ENCODE results near the gene CHIC2. TPM values are rescaled to one million over a fixed set of nuclear protein-coding genes. Genes with fewer than 3 reads are reported as not detected.
A peak's percentile ranks its signal among the peaks of the same experiment; 100 is the strongest.

Gene CHIC2
- total and polyA plus RNA-seq, 3 donors from 2014 or later, result 83.4 to 129 (median 113) TPM

DNA sequence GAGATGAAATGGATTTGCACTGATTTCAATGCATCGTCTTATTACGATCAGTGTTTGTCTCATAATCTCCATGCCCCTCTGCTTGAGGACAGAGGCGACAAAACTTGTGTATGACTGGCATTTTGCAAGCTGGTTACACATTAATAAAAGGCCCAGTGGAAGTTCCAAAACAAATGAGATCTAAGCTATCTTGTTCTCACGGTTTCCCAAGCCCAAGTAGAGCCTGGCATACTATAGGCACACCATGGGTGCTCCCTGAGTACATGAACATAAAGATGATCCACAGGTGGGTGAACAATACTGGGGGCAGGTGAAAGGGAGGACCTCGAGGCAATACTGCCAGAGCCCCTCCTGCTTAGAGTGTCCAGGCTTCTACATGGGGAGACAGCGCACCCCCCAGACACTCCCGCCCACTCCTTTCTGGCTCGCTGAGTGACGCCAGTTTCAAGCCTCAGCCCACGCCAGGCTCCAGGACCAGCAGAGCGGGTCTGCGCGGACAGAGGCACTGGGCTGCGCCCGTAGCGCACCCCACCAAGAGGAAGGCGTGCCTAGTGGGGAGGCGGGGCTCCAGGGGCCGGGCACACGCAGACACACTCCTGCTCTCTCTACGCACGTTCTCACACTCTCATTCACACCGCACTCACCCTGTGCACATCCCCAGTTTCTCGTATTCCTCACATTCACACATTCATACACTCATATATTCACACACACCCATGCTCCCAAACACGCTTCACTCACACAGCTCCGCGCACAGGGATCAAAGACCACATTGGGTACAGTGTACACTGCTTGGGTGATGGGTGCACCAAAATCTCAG is 26.6 kb upstream of the CHIC2 start:
- H3K36me3 ChIP-seq (ENCODE audit: low read depth, missing control alignments), result no peaks in the 10 kb centered on the region
- no peak overlapping the region for H3K27ac ChIP-seq
- H3K27me3 ChIP-seq, result no peaks in the 10 kb centered on the region
- TF ChIP-seq, protein P1, sequence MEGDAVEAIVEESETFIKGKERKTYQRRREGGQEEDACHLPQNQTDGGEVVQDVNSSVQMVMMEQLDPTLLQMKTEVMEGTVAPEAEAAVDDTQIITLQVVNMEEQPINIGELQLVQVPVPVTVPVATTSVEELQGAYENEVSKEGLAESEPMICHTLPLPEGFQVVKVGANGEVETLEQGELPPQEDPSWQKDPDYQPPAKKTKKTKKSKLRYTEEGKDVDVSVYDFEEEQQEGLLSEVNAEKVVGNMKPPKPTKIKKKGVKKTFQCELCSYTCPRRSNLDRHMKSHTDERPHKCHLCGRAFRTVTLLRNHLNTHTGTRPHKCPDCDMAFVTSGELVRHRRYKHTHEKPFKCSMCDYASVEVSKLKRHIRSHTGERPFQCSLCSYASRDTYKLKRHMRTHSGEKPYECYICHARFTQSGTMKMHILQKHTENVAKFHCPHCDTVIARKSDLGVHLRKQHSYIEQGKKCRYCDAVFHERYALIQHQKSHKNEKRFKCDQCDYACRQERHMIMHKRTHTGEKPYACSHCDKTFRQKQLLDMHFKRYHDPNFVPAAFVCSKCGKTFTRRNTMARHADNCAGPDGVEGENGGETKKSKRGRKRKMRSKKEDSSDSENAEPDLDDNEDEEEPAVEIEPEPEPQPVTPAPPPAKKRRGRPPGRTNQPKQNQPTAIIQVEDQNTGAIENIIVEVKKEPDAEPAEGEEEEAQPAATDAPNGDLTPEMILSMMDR (IDR thresholded peaks at IDR 0.05), result no peak
- no peak for TF ChIP-seq POLR2A (IDR thresholded peaks at IDR 0.05)
- intact Hi-C loops (cut with DNase I; ENCODE audit: low total_unique reads), result no loop called here
- 14 to 17% methylated on average over 15 to 27 of the region's 27 CpGs for WGBS, 2 donors
- H3K4me3 ChIP-seq, result peak overlapping the region; percentile 33 to 47
- H3K4me1 ChIP-seq, result no peaks in the 10 kb centered on the region
- no peaks in the 10 kb centered on the region for H3K9me3 ChIP-seq
- peak; percentile 75 for DNase-seq

DNA sequence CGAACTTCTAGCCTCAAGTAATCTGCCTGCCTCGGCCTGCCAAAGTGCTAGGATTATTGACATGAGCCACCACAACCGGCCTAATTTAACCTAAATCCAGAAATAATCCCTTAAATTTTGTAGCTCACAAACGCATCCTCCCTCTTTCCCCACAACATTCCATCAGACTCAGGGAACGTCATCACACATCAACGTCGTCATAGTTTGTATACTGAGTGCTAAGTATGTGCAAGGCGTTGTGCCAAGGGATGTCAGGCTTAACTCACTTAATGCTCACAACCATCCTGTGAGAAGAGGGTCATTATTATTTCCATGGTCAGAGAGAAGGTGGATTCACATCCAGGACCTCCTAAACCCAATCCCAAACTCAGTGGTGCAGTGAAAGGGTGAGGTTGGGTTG is 26.0 kb upstream of the CHIC2 start:
- no peak for DNase-seq
- Histone ChIP-seq H3K4me1 (peaks cover 1% of the 10 kb centered on the region), H3K27me3 (no peaks in the 10 kb centered on the region), H3K27ac (no peak overlapping the region), H3K4me3 (no peak overlapping the region), H3K9me3 (no peaks in the 10 kb centered on the region), H3K36me3 (ENCODE audit: low read depth, missing control alignments) (no peaks in the 10 kb centered on the region)
- TF ChIP-seq POLR2A (IDR thresholded peaks at IDR 0.05), result no peak
- TF ChIP-seq, protein P1 (IDR thresholded peaks at IDR 0.05), result no peak
- intact Hi-C loops (cut with DNase I; ENCODE audit: low total_unique reads), result no loop called here
- WGBS, 2 donors, result 89 to 91% methylated on average over 8 of the region's 8 CpGs

DNA sequence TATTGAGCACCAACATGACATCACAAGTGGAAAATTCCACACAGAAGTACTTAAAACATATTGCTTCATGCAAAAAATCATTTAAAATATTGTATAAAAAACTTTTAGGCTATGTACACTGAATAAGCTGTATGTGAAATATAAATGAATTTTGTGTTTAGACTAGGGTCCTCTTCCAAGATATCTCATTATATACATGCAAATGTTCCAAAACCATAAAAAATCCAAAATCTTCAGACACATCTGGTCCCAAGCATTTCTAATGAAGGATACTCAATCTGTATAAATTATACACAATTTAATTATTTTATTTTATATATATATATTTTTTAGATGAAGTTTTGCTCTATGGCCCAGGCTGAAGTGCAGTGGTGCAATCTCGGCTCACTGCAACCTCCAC is 25.5 kb upstream of the CHIC2 start:
- H3K27me3 ChIP-seq, result no peaks in the 10 kb centered on the region
- H3K9me3 ChIP-seq, result no peaks in the 10 kb centered on the region
- H3K36me3 ChIP-seq (ENCODE audit: low read depth, missing control alignments), result no peaks in the 10 kb centered on the region
- no peak for DNase-seq
- H3K4me3 ChIP-seq, result no peak overlapping the region
- H3K27ac ChIP-seq, result no peak overlapping the region
- WGBS, 2 donors, result 85 to 100% methylated on average over 1 of the region's 1 CpG
- peaks cover 5% of the 10 kb centered on the region for H3K4me1 ChIP-seq
- TF ChIP-seq, protein P1 (IDR thresholded peaks at IDR 0.05), result no peak
- TF ChIP-seq POLR2A (IDR thresholded peaks at IDR 0.05), result no peak
- intact Hi-C loops (cut with DNase I; ENCODE audit: low total_unique reads), result no loop called here

DNA sequence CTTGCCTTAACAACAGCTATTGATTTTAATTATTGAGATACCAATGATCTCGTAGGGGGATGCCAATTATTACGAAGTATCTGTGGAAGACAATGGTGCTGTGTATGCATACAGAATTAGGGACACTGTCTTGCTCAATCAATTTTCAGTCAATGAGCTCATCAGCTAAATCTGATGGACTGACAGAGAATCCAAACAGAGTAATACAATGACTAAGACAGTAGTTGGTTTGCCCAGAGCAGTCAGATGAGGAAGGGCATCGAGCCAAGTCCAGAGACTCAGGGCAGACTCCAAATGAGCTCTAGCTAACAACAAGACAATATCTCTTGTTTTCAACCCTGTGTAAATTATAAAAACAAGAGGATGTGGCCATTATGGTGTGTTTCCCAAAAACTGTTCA is 20.9 kb upstream of the CHIC2 start:
- Histone ChIP-seq H3K27me3 (no peaks in the 10 kb centered on the region), H3K4me3 (no peak overlapping the region), H3K27ac (no peak overlapping the region), H3K4me1 (peaks cover 5% of the 10 kb centered on the region), H3K9me3 (no peaks in the 10 kb centered on the region), H3K36me3 (ENCODE audit: low read depth, missing control alignments) (no peaks in the 10 kb centered on the region)
- TF ChIP-seq, protein P1 (IDR thresholded peaks at IDR 0.05), result no peak
- no peak for TF ChIP-seq POLR2A (IDR thresholded peaks at IDR 0.05)
- peak; percentile 57 for DNase-seq
- intact Hi-C loops (cut with DNase I; ENCODE audit: low total_unique reads), result no loop called here
- 82 to 84% methylated on average over 3 of the region's 3 CpGs for WGBS, 2 donors

DNA sequence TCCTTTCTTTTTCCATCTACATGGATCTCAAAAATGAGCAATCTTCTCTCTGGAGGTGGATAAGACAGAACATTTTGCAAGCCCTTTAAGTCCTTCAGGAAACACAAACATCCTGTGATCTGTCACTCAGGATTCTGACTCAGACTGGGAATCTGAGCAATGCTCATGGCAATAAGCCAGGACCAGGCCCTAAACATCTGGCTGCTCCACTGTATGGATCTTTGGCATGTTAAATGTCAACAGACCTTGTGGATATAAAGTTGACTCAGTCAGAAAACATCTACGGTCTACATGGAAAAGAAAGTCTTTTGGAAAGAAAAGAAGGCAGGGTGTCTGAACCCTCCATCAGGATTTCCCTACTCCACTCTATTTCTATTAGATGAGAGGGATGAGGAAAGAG is 17.8 kb upstream of the CHIC2 start:
- H3K4me1 ChIP-seq, result peaks cover 7% of the 10 kb centered on the region
- intact Hi-C loops (cut with DNase I; ENCODE audit: low total_unique reads), result no loop called here
- WGBS, 2 donors, result 72 to 92% methylated on average over 1 of the region's 1 CpG
- H3K36me3 ChIP-seq (ENCODE audit: low read depth, missing control alignments), result no peaks in the 10 kb centered on the region
- DNase-seq, result no peak
- H3K9me3 ChIP-seq, result no peaks in the 10 kb centered on the region
- H3K27ac ChIP-seq, result no peak overlapping the region
- no peaks in the 10 kb centered on the region for H3K27me3 ChIP-seq
- TF ChIP-seq, protein P1 (IDR thresholded peaks at IDR 0.05), result no peak
- TF ChIP-seq POLR2A (IDR thresholded peaks at IDR 0.05), result no peak
- no peak overlapping the region for H3K4me3 ChIP-seq
